OCI-LY3 (cell line): ENCODE results near the gene CPT1A.

Experiments
- CTCF ChIP-seq: fragments of 200-600, 300-600 bp; sonication (generic); IDR thresholded peaks from 2 replicates; pipeline ENCODE4 v1.5.1; 2014; ENCODE audit warnings: antibody characterized with exemption, low read length, low read depth
- EZH2phosphoT487 ChIP-seq: fragments of 200-600 bp; shearing (Covaris generic); IDR thresholded peaks from 2 replicates; pipeline ENCODE4 v1.6.1; 2018; ENCODE audit warnings: antibody characterized with exemption, mixed run types, low read depth

- TF ChIP-seq CTCF = no peak
- no peak for TF ChIP-seq EZH2phosphoT487
These were observed 100.3 kb downstream of the CPT1A start for GRCh38 chr11:68741463-68741862.
